ENCODE results near the gene ROPN1L.

ROPN1L gene

DNA sequence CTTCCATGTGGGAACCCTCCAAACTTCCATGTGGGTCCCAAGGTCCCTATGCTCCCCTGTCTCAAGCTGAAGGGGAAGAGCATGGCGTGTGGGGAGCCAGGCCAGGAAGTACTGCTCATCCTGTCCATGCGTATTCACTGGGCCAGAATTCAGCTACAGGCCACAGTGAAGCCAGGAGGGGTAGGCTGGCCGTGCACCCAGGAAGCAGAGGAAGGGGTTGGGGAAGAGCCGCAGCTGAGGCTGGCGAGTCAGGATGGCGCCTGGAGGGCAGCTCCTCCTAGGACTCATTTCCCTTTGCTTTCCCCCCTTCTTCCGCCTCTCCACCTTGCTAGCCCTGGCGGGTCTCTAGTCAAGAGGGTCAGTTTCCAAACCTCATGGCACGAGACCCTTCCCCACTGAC, 57.4 kb downstream of the ROPN1L start:
- Histone ChIP-seq H3K4me1 (ENCODE audit: insufficient read depth, low read length, poor library complexity, severe bottlenecking) (no peaks in the 10 kb centered on the region), H3K79me2 (ENCODE audit: insufficient read depth, low read length) (no peaks in the 10 kb centered on the region), H2AFZ (ENCODE audit: low read length) (no peak overlapping the region), H3K27me3 (ENCODE audit: insufficient read depth, low read length, poor library complexity, severe bottlenecking) (no peaks in the 10 kb centered on the region), H3K36me3 (ENCODE audit: insufficient read depth, low read length) (no peaks in the 10 kb centered on the region), H3K4me3 (ENCODE audit: low read length, poor library complexity, severe bottlenecking) (no peak overlapping the region), H3K4me2 (ENCODE audit: low read depth, low read length, poor library complexity, severe bottlenecking) (no peak overlapping the region), H3K9ac (ENCODE audit: low read depth, low read length, poor library complexity, severe bottlenecking) (no peak overlapping the region), H3F3A (ENCODE audit: low read depth) (no peaks in the 10 kb centered on the region), H3K9me3 (ENCODE audit: insufficient read depth, low read depth, low read length) (peaks cover 7% of the 10 kb centered on the region; the same call in 1 of the 2 replicates), H3K9me2 (replicated peaks; ENCODE audit: low read depth, low read length) (no peaks in the 10 kb centered on the region), H4K20me1 (ENCODE audit: insufficient read depth, low read length, poor library complexity, severe bottlenecking) (no peaks in the 10 kb centered on the region)
- TF ChIP-seq, protein P1, sequence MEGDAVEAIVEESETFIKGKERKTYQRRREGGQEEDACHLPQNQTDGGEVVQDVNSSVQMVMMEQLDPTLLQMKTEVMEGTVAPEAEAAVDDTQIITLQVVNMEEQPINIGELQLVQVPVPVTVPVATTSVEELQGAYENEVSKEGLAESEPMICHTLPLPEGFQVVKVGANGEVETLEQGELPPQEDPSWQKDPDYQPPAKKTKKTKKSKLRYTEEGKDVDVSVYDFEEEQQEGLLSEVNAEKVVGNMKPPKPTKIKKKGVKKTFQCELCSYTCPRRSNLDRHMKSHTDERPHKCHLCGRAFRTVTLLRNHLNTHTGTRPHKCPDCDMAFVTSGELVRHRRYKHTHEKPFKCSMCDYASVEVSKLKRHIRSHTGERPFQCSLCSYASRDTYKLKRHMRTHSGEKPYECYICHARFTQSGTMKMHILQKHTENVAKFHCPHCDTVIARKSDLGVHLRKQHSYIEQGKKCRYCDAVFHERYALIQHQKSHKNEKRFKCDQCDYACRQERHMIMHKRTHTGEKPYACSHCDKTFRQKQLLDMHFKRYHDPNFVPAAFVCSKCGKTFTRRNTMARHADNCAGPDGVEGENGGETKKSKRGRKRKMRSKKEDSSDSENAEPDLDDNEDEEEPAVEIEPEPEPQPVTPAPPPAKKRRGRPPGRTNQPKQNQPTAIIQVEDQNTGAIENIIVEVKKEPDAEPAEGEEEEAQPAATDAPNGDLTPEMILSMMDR (conservative IDR thresholded peaks at IDR 0.05; ENCODE audit: low read length) = no peak
- no peak for TF ChIP-seq EZH2phosphoT487 (IDR thresholded peaks at IDR 0.05; ENCODE audit: borderline replicate concordance)

DNA sequence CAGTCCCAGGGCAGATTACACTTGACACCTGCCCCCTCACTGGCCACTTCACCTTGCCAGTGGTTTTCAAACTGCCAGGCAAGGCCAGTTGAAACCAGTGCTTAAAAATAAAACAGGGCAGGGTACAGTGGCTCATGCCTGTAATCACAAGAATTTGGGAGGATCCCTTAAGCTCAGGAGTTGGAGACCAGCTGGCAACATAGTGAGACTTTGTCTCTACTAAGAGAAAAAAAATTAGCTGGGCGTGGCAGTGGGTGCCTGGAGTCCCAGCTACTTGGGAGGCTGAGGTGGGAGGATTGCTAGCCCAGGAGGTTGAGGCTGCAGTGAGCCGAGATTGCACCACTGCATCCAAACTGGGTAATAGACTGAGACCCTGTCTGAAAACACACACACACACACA, 58.1 kb downstream of the ROPN1L start:
- Histone ChIP-seq H2AFZ (ENCODE audit: low read length) (no peak overlapping the region), H3F3A (ENCODE audit: low read depth) (no peaks in the 10 kb centered on the region), H3K27me3 (ENCODE audit: insufficient read depth, low read length, poor library complexity, severe bottlenecking) (no peaks in the 10 kb centered on the region), H3K4me1 (ENCODE audit: insufficient read depth, low read length, poor library complexity, severe bottlenecking) (no peaks in the 10 kb centered on the region), H3K9me3 (ENCODE audit: insufficient read depth, low read depth, low read length) (peaks cover 2% of the 10 kb centered on the region; the same call in 1 of the 2 replicates), H3K4me3 (ENCODE audit: low read length, poor library complexity, severe bottlenecking) (no peak overlapping the region), H4K20me1 (ENCODE audit: insufficient read depth, low read length, poor library complexity, severe bottlenecking) (no peaks in the 10 kb centered on the region), H3K9me2 (replicated peaks; ENCODE audit: low read depth, low read length) (no peaks in the 10 kb centered on the region), H3K36me3 (ENCODE audit: insufficient read depth, low read length) (no peaks in the 10 kb centered on the region), H3K9ac (ENCODE audit: low read depth, low read length, poor library complexity, severe bottlenecking) (no peak overlapping the region), H3K79me2 (ENCODE audit: insufficient read depth, low read length) (no peaks in the 10 kb centered on the region), H3K4me2 (ENCODE audit: low read depth, low read length, poor library complexity, severe bottlenecking) (no peak overlapping the region)
- TF ChIP-seq, protein P1 (conservative IDR thresholded peaks at IDR 0.05; ENCODE audit: low read length) = no peak
- TF ChIP-seq EZH2phosphoT487 (IDR thresholded peaks at IDR 0.05; ENCODE audit: borderline replicate concordance) = no peak

DNA sequence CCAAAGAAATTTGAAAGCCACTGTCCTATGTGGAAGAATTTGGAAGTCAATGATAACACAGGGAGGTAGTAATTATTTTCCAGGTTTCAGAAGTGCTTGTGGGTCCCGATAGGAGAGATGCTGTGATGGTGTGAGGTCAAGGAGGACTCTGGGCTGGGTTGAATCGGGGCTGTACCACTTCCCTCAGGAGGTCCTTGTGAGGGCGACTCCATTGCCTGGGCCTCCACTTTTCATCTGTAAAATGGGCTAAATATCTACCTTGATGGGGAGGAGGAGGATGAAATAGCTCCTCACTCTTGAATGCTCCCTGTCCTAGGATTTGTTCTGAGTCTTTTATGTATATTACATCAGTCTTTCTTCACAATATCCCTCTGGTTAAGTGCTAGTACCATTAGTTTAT, 59.0 kb downstream of the ROPN1L start:
- Histone ChIP-seq H3K4me3 (ENCODE audit: low read length, poor library complexity, severe bottlenecking) (no peak overlapping the region), H3K9me3 (ENCODE audit: insufficient read depth, low read depth, low read length) (no peaks in the 10 kb centered on the region), H3K4me1 (ENCODE audit: insufficient read depth, low read length, poor library complexity, severe bottlenecking) (no peaks in the 10 kb centered on the region), H3F3A (ENCODE audit: low read depth) (no peaks in the 10 kb centered on the region), H3K36me3 (ENCODE audit: insufficient read depth, low read length) (no peaks in the 10 kb centered on the region), H4K20me1 (ENCODE audit: insufficient read depth, low read length, poor library complexity, severe bottlenecking) (no peaks in the 10 kb centered on the region), H3K79me2 (ENCODE audit: insufficient read depth, low read length) (no peaks in the 10 kb centered on the region), H3K4me2 (ENCODE audit: low read depth, low read length, poor library complexity, severe bottlenecking) (no peak overlapping the region), H2AFZ (ENCODE audit: low read length) (no peak overlapping the region), H3K9me2 (replicated peaks; ENCODE audit: low read depth, low read length) (no peaks in the 10 kb centered on the region), H3K27me3 (ENCODE audit: insufficient read depth, low read length, poor library complexity, severe bottlenecking) (no peaks in the 10 kb centered on the region), H3K9ac (ENCODE audit: low read depth, low read length, poor library complexity, severe bottlenecking) (no peak overlapping the region)
- no peak for TF ChIP-seq EZH2phosphoT487 (IDR thresholded peaks at IDR 0.05; ENCODE audit: borderline replicate concordance)
- TF ChIP-seq, protein P1 (conservative IDR thresholded peaks at IDR 0.05; ENCODE audit: low read length) = no peak
